Fibroblast of skin of abdomen (primary cell): ENCODE results near the gene UAP1L1. TPM values are rescaled to one million over a fixed set of nuclear protein-coding genes. Genes with fewer than 3 reads are reported as not detected.
"Not testable (repeated sequence)": the region's sequence is repeated elsewhere in the genome, so short reads cannot be mapped to it uniquely, and the experiment has no call there.

ENCODE experiments used
- DNase-seq: peaks from one replicate; pipeline ENCODE4 v3.0.0-alpha.2; 2013
- polyA plus RNA-seq, 2 experiments: library from polyadenylated mRNA; unstranded; fragments of 120-200 nt; gene quantifications; one replicate each; pipeline ENCODE4 v1.2.1, GENCODE V29; 2013; ENCODE audit not compliant: insufficient read length in 2 of 2

The UAP1L1 gene
- 9.7 TPM for polyA plus RNA-seq (2013, experiment 1 of 2; ENCODE audit: insufficient read length)
- 10.0 TPM for polyA plus RNA-seq (2013, experiment 2 of 2; ENCODE audit: insufficient read length)

- DNase-seq: peak; percentile 47
Observed at GRCh38 chr9:137077010-137077747, at the start of gene UAP1L1. TSS of gene UAP1L1 (plus strand) at chr9:137077517. CDS start at chr9:137077533, 16 bp downstream.

GRCh38 chr9:137028263-137029057 is 48.9 kb upstream of the UAP1L1 start:
- DNase-seq: peak; percentile 34

- peak; percentile 25 for DNase-seq
Observed at GRCh38 chr9:137029058-137029936, 48.0 kb upstream of the UAP1L1 start.

GRCh38 chr9:137030006-137030405 is 47.3 kb upstream of the UAP1L1 start:
- no peak for DNase-seq

- DNase-seq: no peak
Observed at GRCh38 chr9:137030538-137031527, 46.5 kb upstream of the UAP1L1 start.

- DNase-seq: no peak
Observed at GRCh38 chr9:137031904-137032640, 45.2 kb upstream of the UAP1L1 start, which contains the start of gene FUT7. TSS of gene FUT7 (minus strand) at chr9:137032088. CDS start at chr9:137031991, 97 bp downstream.

GRCh38 chr9:137032858-137033257 is 44.5 kb upstream of the UAP1L1 start:
- no peak for DNase-seq

- DNase-seq: not testable (repeated sequence)
Observed at GRCh38 chr9:137033481-137033880, 43.8 kb upstream of the UAP1L1 start.

GRCh38 chr9:137034039-137034708 is 43.1 kb upstream of the UAP1L1 start:
- no peak for DNase-seq

GRCh38 chr9:137034709-137035506 is 42.4 kb upstream of the UAP1L1 start:
- peak; percentile 63 for DNase-seq

- DNase-seq: no peak
Observed at GRCh38 chr9:137035507-137035834, 41.8 kb upstream of the UAP1L1 start.

GRCh38 chr9:137035937-137036336 is 41.4 kb upstream of the UAP1L1 start:
- no peak for DNase-seq

GRCh38 chr9:137037035-137037434 is 40.3 kb upstream of the UAP1L1 start:
- DNase-seq: no peak

- DNase-seq: no peak
Observed at GRCh38 chr9:137037483-137037882, 39.8 kb upstream of the UAP1L1 start.

GRCh38 chr9:137038916-137039315 is 38.4 kb upstream of the UAP1L1 start:
- no peak for DNase-seq

GRCh38 chr9:137039611-137040366 is 37.5 kb upstream of the UAP1L1 start:
- DNase-seq: no peak

- DNase-seq: no peak
Observed at GRCh38 chr9:137040568-137040967, 36.7 kb upstream of the UAP1L1 start.

- no peak for DNase-seq
Observed at GRCh38 chr9:137041124-137041523, 36.2 kb upstream of the UAP1L1 start.
